SIG-M5 treated with dmso at 0.1 percent for 504 hours (cell line): Measurements from ENCODE around the gene UQCC2.

Source experiments
- DNase-seq: peaks from one replicate; lab custom pipeline; 2025; ENCODE audit not compliant: unreplicated experiment; lab: John Stamatoyannopoulos, UW

UQCC2 gene

DNA sequence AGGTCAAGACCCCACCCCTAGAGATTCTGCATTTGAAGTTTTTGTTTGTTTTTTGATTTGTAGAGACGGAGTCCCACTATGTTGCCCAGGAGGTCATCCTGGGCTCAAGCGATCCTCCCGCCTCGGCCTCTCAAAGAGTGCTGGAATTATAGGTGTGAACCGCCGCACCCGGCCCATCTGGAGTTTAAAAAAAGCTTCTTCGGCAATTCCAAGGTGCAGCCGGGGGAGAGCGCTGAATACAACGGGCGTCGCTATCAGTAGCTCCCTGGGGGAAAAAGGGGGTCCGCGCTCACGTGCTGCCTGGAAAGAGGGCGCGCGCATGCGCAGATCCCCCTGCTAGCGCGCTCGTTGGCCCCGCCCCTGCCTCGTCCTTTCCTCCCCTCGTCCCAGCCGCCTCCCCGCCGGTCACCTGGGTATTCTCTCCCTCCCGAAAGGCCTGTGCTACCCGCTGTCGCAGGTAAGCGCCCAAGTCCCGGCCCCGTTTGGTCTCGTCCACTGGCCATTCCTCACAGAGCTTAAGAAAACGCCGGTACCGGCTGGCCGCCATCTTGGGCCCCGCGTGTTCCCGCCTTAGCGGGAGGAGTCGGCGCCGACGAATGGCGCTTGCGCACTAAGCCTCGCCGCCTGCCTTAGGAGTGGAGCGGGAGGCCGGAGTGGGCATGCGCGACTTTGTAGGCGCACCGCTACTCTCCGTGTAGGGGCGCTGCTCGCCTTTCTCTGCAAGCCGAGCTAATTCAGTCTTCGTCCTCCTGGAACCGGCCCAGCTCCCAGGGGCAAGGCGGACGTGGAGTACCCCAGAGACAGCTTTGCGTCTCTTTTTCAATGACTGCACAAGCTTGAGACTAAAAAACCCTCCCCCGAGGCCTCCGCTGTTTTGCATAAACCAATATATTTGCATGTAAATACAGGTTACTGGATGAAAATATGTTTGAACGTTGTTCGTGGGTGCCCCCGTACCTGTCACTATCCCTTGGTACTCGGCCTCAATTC, at the start of gene UQCC2:
TSS of gene UQCC2 (minus strand) at position 561 of the 990 bp plus-strand sequence. CDS start at position 547, 14 bp downstream.
- peak; percentile 88 for DNase-seq

DNA sequence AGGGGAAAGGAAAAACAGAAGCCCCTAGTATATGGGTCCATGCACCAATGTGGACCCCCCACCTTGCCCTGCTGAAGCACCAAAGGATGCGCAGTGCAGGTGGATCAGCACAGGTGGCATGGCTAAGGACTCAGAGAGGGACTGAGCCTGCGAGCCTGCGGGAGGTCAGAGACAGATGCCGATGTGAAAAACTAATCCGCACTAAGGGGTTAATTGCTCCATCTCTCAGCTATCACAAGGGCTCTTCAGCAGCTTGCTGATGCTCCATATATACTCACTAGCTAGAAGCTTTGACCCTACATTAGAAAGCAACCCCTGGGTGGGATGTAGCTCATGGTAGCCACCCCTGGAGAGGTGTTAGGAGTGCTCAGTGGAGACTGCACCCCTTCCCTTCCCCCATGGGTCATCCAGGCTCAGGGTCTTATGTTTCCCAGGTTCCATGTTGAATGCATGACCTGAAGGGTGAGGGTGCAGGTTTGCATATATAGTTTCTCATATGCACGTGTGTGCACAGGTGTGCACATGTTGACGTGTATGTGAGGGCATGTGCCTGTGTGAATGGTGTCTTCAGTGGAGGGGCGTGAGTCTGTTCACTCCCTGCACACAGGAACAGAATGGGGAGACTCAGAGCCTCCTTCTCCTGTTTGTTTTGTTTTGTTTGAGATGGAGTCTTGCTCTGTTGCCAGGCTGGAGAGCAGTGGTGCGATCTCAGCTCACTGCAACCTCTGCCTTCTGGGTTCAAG, 48.6 kb upstream of the UQCC2 start:
- DNase-seq: no peak

GRCh38 chr6:33758815-33759216, 47.3 kb upstream of the UQCC2 start:
- no peak for DNase-seq

DNA sequence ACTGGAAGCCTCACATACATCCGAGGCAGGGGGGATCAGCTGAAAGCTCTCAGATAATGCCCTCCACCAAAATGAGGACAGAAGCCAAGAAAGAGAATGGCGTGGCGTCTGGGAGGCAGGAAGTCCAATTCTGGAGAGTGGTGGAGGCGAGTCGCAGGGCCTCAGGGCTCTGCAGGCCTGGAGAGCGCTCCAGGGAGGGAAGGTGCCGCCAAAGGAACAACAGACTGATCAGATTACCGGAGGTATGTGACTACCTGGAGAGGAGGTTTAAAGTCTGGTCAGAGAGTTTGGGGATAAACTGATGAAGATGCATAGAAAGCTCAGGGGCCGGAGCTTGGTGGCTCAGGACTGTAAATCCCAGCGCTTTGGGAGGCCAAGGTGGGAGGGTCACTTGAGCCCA, 46.4 kb upstream of the UQCC2 start:
- no peak for DNase-seq

GRCh38 chr6:33757113-33757512, 45.6 kb upstream of the UQCC2 start:
- no peak for DNase-seq

GRCh38 chr6:33756211-33756954, 44.9 kb upstream of the UQCC2 start:
- DNase-seq: no peak

- no peak for DNase-seq
These were observed 43.8 kb upstream of the UQCC2 start for GRCh38 chr6:33755070-33755869.

- DNase-seq: no peak
These were observed 42.7 kb upstream of the UQCC2 start for GRCh38 chr6:33754222-33754621.

DNA sequence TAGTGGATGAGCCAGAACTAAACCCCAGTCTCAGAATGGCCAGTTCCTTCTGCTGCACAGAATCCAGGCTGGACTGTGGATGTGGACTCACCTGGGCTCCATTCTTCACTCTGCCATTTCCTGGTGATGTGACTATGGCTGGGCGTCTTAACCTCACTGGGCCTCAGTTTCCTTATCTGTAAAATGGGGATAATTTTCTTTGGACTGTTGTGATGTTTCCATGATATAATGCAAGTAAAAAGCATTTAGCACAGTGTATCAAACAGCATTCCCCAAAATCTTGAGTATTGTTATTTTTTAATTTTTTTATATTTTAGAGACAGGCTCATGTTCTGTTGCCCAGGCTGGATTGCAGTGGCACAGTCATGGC, 41.1 kb upstream of the UQCC2 start:
- DNase-seq: no peak

DNA sequence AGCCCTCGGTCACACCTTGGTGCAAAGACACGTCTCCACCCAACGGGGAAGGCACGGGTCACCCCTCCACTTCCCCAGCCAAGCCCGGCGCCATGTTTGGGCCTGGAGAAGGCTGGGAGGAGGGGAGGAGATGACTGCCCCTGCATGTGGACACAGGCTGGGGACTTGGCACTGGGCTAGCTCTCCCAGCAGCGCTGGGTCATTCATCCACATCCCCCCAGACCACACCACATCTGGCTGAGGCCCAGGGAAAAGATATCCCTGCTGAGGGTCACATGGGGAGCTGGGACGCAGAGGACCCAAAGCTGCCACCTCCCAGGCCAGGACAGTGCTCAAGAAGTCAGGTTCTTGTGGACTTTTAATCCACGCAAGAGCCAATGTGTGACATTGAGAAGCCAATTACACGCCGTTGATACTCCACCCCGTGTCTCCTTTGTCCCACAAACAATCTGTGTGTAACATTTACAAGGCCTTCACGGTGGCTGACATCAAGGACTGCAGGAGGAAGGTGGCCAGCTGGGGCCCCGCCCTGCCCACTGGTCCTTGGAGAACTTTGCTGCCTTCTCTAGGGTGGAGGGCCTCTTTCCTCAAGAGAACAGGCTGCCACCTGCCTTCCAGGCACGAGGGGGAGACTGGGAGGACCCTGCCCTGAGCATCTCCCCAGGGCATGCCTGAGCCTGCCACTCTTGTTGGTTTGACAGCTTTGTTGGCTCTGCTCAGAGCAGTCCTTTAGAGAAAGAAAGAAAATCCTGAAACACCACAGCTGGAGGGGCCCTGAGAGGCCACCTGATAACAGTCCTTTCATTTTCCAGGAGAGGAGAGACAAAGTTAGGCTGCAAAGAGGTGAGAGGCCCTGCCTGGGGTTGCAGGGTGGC, 40.5 kb upstream of the UQCC2 start:
- DNase-seq: no peak

- no peak for DNase-seq
These were observed 38.9 kb upstream of the UQCC2 start for GRCh38 chr6:33750244-33750991.

DNA sequence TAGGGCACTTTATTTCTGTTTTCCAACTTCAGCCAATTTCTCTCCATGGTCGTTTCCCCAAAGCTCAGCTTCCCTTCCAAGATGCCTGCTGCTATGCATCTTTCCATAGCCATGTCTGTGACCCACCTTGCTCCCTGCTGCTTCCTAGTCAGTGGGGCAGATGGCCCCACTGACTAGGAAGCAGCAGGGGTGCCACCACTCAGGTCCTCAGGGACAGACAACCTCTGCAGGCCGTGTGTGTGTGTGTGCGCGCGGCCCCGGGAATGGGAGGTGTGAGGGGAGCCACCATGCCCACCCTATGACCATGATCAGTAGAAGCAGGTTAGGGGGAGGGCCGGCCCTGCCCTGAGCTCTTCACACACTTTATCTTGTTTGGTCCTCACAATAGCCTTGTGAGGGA, 37.9 kb upstream of the UQCC2 start:
- DNase-seq: no peak

- DNase-seq: no peak
These were observed 37.3 kb upstream of the UQCC2 start for GRCh38 chr6:33748841-33749240.

DNA sequence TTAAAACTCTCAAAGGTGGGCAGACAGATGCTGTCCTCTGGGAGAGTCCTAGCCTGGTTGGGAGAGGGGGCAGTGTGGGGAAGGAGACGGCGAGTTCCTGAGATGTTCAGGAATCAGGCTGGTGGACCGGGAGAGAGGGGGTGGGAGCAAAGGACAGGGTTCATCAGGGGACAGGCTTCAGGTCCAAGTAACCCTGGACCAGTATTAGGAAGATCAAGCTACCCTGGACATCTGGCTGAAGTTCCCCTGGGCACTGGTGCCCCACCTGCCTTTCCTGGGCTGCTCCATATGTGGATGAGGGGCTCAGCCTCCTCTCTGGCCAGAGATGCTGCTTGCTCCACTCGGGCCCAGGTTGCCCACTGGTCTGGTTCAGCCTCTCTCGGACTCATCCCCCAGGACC, 36.3 kb upstream of the UQCC2 start:
- DNase-seq: no peak

GRCh38 chr6:33746651-33747100, 35.2 kb upstream of the UQCC2 start, which contains the start of gene IP6K3:
TSS of gene IP6K3 (minus strand) at chr6:33746905. CDS start at chr6:33735476, 11,429 bp downstream.
- no peak for DNase-seq

GRCh38 chr6:33746036-33746600, 34.6 kb upstream of the UQCC2 start:
- DNase-seq: no peak

DNA sequence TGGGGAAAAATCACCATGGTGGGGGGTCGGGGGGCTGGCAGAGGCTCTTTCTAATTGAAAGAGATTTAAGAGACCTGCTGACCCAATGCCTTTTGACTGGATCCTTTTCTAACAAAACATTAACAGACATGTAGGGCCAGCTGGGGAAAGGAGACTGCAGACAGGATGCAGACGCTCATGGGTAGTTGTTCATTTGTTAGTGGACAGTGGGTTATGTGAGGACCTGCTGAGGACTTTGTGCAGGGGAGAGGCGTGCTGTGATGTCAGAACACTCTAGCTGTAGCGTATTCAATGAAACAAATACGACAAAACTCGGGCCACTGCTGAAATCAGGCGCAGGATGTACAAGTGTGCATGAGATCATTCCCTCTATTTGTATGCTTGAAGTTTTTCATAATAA, 34.0 kb upstream of the UQCC2 start:
- no peak for DNase-seq

DNA sequence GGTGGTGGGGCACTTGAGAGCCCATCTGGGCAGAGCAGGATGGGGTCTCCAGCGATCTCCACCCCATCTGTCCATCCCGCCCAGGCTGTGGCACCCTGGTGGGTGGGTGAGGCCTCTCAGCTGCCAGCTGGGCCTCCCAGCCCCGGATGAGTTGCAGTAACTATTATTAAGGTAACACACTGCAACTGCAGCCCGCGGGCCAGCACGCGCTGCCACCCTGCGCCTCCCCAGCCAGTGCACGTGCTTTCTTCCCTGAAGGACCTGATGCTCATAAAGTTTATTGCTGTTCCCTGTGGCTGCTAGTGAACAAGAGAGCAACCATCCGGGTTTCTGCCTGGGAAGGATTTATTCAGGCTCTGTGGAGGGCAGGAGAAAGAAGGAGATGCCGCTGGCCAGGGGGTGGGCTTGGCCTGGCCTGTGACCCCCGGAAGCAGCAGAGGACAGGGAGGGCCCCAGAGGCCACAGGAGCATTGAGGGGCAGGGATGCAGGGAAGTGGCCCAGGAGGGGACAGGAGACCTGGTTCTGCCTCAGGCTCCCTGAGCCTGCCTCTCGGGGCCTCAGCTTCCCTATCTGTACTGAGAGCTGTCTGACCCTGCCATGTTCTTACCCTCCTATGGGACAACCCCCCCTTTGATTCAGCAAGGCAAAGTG, 33.5 kb upstream of the UQCC2 start:
- no peak for DNase-seq
